ENCODE measurements around the gene TEX264. TPM values are rescaled to one million over a fixed set of nuclear protein-coding genes. Genes with fewer than 3 reads are reported as not detected.

The TEX264 gene
- polyA plus RNA-seq, 3 donors = 58.3 to 108 (median 80.8) TPM

DNA sequence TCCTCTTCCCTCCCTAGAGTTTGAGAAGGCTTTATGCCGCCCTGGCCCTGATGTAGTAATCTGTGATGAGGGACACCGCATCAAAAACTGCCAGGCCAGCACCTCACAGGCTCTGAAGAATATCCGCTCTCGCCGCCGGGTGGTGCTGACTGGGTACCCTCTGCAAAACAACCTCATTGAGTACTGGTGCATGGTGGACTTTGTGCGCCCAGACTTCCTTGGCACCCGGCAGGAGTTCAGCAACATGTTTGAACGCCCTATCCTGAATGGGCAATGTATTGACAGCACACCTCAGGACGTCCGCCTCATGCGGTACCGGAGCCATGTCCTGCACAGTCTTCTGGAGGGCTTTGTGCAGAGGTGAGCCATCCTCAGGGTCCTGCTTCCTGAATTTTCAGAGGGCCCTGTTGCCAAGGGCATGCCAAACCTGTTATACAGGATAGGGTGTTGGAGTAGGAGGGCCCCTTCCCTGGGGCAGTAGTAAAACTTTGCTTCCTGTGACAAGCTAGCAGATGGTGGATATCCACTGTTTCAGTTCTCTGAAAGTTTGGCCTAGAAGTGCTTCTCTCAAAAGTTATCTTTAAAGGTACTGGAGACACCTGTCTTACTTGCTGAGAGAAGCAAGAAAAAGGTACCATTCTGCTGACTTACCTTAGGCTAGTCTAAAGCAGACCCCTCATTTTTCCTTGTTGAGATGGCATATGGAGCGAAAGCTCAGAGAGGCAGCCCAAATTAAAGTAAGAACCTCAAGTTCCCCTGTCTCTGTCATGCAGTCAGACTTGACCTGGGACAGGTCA, 33.7 kb upstream of the TEX264 start:
- H3K36me3 Mint-ChIP-seq = peaks cover 82 to 95% of the 10 kb centered on the region in 2 donors
- H2AFZ ChIP-seq (ENCODE audit: insufficient read depth, low read depth, low read length, poor library complexity, severe bottlenecking) = no peak overlapping the region
- H3K27ac Mint-ChIP-seq = peak overlapping the region in 2 of 7 donors; percentile 11 to 26
- H3K27ac ChIP-seq (ENCODE audit: low read depth in 1 of 2, low read length in 2 of 2) = no peak overlapping the region
- peaks cover 80 to 100% of the 10 kb centered on the region in 2 donors for H3K36me3 ChIP-seq (replicated peaks in 1 of 2; ENCODE audit: control insufficient read depth in 1 of 2, insufficient read depth in 2 of 2, low read length in 2 of 2)
- no peak overlapping the region for H3K4me2 ChIP-seq (replicated peaks; ENCODE audit: extremely low read depth, low read length, poor library complexity, severe bottlenecking)
- H3K9me3 ChIP-seq (replicated peaks in 1 of 2; ENCODE audit: control insufficient read depth in 1 of 2, insufficient read depth in 1 of 2, low read length in 2 of 2) = no peaks in the 10 kb centered on the region
- H3K4me1 ChIP-seq (ENCODE audit: control insufficient read depth in 1 of 2, insufficient read depth in 2 of 2, low read length in 2 of 2) = peaks cover 0 to under 1% of the 10 kb centered on the region in 2 donors
- H3K4me1 Mint-ChIP-seq = peaks cover 1% of the 10 kb centered on the region
- no peaks in the 10 kb centered on the region for H3K79me2 ChIP-seq (ENCODE audit: insufficient read depth, low read length)
- no peaks in the 10 kb centered on the region for H4K20me1 ChIP-seq (ENCODE audit: insufficient read depth, low read length)
- no peak overlapping the region for H3K4me3 ChIP-seq (replicated peaks in 1 of 3; ENCODE audit: low read depth in 2 of 3, low read length in 3 of 3)
- TF ChIP-seq, protein P1, sequence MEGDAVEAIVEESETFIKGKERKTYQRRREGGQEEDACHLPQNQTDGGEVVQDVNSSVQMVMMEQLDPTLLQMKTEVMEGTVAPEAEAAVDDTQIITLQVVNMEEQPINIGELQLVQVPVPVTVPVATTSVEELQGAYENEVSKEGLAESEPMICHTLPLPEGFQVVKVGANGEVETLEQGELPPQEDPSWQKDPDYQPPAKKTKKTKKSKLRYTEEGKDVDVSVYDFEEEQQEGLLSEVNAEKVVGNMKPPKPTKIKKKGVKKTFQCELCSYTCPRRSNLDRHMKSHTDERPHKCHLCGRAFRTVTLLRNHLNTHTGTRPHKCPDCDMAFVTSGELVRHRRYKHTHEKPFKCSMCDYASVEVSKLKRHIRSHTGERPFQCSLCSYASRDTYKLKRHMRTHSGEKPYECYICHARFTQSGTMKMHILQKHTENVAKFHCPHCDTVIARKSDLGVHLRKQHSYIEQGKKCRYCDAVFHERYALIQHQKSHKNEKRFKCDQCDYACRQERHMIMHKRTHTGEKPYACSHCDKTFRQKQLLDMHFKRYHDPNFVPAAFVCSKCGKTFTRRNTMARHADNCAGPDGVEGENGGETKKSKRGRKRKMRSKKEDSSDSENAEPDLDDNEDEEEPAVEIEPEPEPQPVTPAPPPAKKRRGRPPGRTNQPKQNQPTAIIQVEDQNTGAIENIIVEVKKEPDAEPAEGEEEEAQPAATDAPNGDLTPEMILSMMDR (IDR thresholded peaks at IDR 0.05) = no peak
- H3K27me3 ChIP-seq (ENCODE audit: control insufficient read depth in 2 of 2, insufficient read depth in 2 of 2, low read length in 2 of 2) = no peaks in the 10 kb centered on the region
- H3K27me3 Mint-ChIP-seq (ENCODE audit: low read depth in 3 of 3) = no peaks in the 10 kb centered on the region
- H3K9me3 Mint-ChIP-seq = no peaks in the 10 kb centered on the region
- DNase-seq = no peak
- 98% methylated on average over 9 of the region's 14 CpGs for WGBS (ENCODE audit: insufficient coverage)
- H3K4me3 Mint-ChIP-seq = no peak overlapping the region
- intact Hi-C loops (cut with micrococcal nuclease) = no loop called here
- no peak overlapping the region for H3K9ac ChIP-seq (ENCODE audit: insufficient read depth, low read length, poor library complexity, severe bottlenecking)

DNA sequence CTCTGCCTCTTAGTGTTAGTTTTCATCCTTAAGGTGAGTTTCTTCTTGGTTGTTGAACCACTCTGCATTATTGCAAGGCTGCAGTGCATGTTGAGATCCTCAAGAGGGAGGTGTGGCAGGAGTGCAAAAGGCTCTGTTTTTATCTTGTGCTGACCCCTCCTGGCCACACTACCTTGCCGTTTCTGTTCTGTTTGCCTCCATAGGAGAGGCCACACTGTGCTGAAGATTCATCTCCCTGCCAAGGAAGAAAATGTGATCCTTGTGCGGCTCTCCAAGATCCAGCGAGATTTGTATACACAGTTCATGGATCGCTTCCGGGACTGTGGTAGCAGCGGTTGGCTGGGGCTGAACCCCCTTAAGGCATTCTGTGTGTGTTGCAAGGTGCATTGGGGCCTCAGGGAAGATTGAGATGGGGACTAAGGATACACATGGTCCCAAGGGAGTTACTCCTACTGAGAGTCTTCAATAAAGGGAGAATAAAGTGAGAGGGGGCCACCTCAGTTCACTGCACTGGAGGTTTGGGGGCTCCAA, 33.0 kb upstream of the TEX264 start:
- Histone ChIP-seq H3K36me3 (replicated peaks in 1 of 2; ENCODE audit: control insufficient read depth in 1 of 2, insufficient read depth in 2 of 2, low read length in 2 of 2) (peaks cover 80 to 99% of the 10 kb centered on the region in 2 donors), H3K9ac (ENCODE audit: insufficient read depth, low read length, poor library complexity, severe bottlenecking) (no peak overlapping the region), H3K27me3 (ENCODE audit: control insufficient read depth in 2 of 2, insufficient read depth in 2 of 2, low read length in 2 of 2) (no peaks in the 10 kb centered on the region), H2AFZ (ENCODE audit: insufficient read depth, low read depth, low read length, poor library complexity, severe bottlenecking) (no peak overlapping the region), H3K4me2 (replicated peaks; ENCODE audit: extremely low read depth, low read length, poor library complexity, severe bottlenecking) (no peak overlapping the region), H3K27ac (ENCODE audit: low read depth in 1 of 2, low read length in 2 of 2) (no peak overlapping the region), H3K4me3 (replicated peaks in 1 of 3; ENCODE audit: low read depth in 2 of 3, low read length in 3 of 3) (no peak overlapping the region), H3K4me1 (ENCODE audit: control insufficient read depth in 1 of 2, insufficient read depth in 2 of 2, low read length in 2 of 2) (peaks cover 0 to 5% of the 10 kb centered on the region in 2 donors), H3K79me2 (ENCODE audit: insufficient read depth, low read length) (no peaks in the 10 kb centered on the region), H3K9me3 (replicated peaks in 1 of 2; ENCODE audit: control insufficient read depth in 1 of 2, insufficient read depth in 1 of 2, low read length in 2 of 2) (no peaks in the 10 kb centered on the region), H4K20me1 (ENCODE audit: insufficient read depth, low read length) (no peaks in the 10 kb centered on the region)
- peak overlapping the region in 1 of 7 donors; percentile 64 for H3K27ac Mint-ChIP-seq
- 78% methylated on average over 6 of the region's 6 CpGs for WGBS (ENCODE audit: insufficient coverage)
- H3K36me3 Mint-ChIP-seq = peaks cover 80 to 93% of the 10 kb centered on the region in 2 donors
- H3K9me3 Mint-ChIP-seq = no peaks in the 10 kb centered on the region
- TF ChIP-seq, protein P1 (IDR thresholded peaks at IDR 0.05) = peak; percentile 57
- intact Hi-C loops (cut with micrococcal nuclease) = no loop called here
- H3K27me3 Mint-ChIP-seq (ENCODE audit: low read depth in 3 of 3) = no peaks in the 10 kb centered on the region
- peaks cover 4% of the 10 kb centered on the region for H3K4me1 Mint-ChIP-seq
- H3K4me3 Mint-ChIP-seq = no peak overlapping the region
- peak in 2 of 3 donors; percentile 14 to 26 for DNase-seq
